HepG2 (cell line): Measurements from ENCODE around the gene JAKMIP2. TPM values are rescaled to one million over a fixed set of nuclear protein-coding genes. Genes with fewer than 3 reads are reported as not detected.

Source experiments
- ATAC-seq: fragments of 200-7000 bp; cut with Tn5 transposase; 3 replicates; pipeline ENCODE4 v1.9.1; 2020; ENCODE audit warnings: mild to moderate bottlenecking, moderate library complexity
- BruUV-seq: library from RNA; stranded (reverse); fragments of 400-500 nt; replicated peaks from 2 replicates; lab custom pipeline; 2021; lab: Mats Ljungman, UMichigan
- CTCF ChIA-PET: fragments of 300-600 bp; formaldehyde crosslinking; extraction: SDS; loops from one replicate; lab custom pipeline; 2021; ENCODE audit warnings: low total read pairs, inconsistent platforms, low intra/inter-chr PET ratio; lab: Yijun Ruan, JAX
- POLR2A ChIA-PET: fragments of 350-600 bp; sonication (Branson Sonifier 250); formaldehyde crosslinking; loops from one replicate; lab custom pipeline; 2020; ENCODE audit warnings: antibody characterized with exemption, inconsistent platforms; lab: Yijun Ruan, JAX
- DNase-seq: peaks from one replicate; pipeline ENCODE4 v3.0.0-alpha.2; 2015; ENCODE audit warnings: low spot score
- FAIRE-seq: peaks from 3 replicates; lab custom pipeline; 2011; peaks lifted over from hg19 to GRCh38; lab: Jason Lieb, UNC
- H2AFZ ChIP-seq: one replicate; pipeline ENCODE4 v1.6.1; 2011; ENCODE audit warnings: low read length, inconsistent platforms
- H3K27ac ChIP-seq: fragments of 300-600 bp; 3 replicates; pipeline ENCODE4 v1.8.0; 2011; ENCODE audit warnings: mixed run types, mild to moderate bottlenecking, mixed read lengths, low read length, inconsistent platforms; ENCODE audit not compliant: insufficient read depth; ENCODE audit errors: extremely low read length
- H3K27me3 ChIP-seq, 2 experiments: fragments of 200-600 bp in 1 of 2; 2 replicates in 1 of 2; 3 replicates in 1 of 2; pipeline versions ENCODE4 v1.6.0 to v1.8.0; 2011; ENCODE audit warnings: low read length in 2 of 2, mild to moderate bottlenecking in 2 of 2, moderate library complexity in 2 of 2, inconsistent platforms in 1 of 2; ENCODE audit not compliant: insufficient read depth in 2 of 2, control insufficient read depth in 1 of 2
- H3K36me3 ChIP-seq, 2 experiments: fragments of 200-600 bp in 1 of 2; replicated peaks in 1 of 2; 2 replicates in 1 of 2; 3 replicates in 1 of 2; pipeline versions ENCODE4 v1.5.1 to v1.8.0; 2011; ENCODE audit warnings: low read length in 2 of 2, inconsistent platforms in 1 of 2; ENCODE audit not compliant: insufficient read depth in 2 of 2, control insufficient read depth in 1 of 2
- H3K4me1 ChIP-seq: 2 replicates; pipeline ENCODE4 v1.5.1; 2012; ENCODE audit warnings: low read length, inconsistent platforms; ENCODE audit not compliant: insufficient read depth
- H3K4me2 ChIP-seq: 2 replicates; pipeline ENCODE4 v1.6.0; 2011; ENCODE audit warnings: low read depth, low read length, inconsistent platforms
- H3K4me3 ChIP-seq, 3 experiments: fragments of 200-600 bp in 1 of 3; sonication (generic), shearing (Covaris generic) in 1 of 3; replicated peaks in 1 of 3; 2 replicates each; pipeline ENCODE4 v1.5.1; 2011 to 2016; ENCODE audit warnings: low read length in 3 of 3, inconsistent platforms in 2 of 3, low read depth in 2 of 3, mild to moderate bottlenecking in 2 of 3, control low read depth in 1 of 3, mixed read lengths in 1 of 3; ENCODE audit not compliant: insufficient read depth in 1 of 3
- H3K79me2 ChIP-seq: one replicate; pipeline ENCODE4 v1.6.1; 2011; ENCODE audit warnings: low read length, inconsistent platforms; ENCODE audit not compliant: insufficient read depth
- H3K9ac ChIP-seq: 2 replicates; pipeline ENCODE4 v1.6.0; 2011; ENCODE audit warnings: mild to moderate bottlenecking, low read depth, low read length, inconsistent platforms; ENCODE audit not compliant: insufficient read depth
- H3K9me3 ChIP-seq: 2 replicates; pipeline ENCODE4 v1.5.1; 2012; ENCODE audit warnings: mild to moderate bottlenecking, low read length
- H4K20me1 ChIP-seq: 2 replicates; pipeline ENCODE4 v1.6.0; 2011; ENCODE audit warnings: inconsistent platforms, mild to moderate bottlenecking, low read length, moderate library complexity; ENCODE audit not compliant: insufficient read depth
- CHD4 ChIP-seq: fragments of 200-600 bp; sonication (generic); IDR thresholded peaks from 2 replicates; pipeline ENCODE4 v1.7.0; 2017; ENCODE audit warnings: mild to moderate bottlenecking, low read length, borderline replicate concordance
- ELF1 ChIP-seq: sonication (generic); formaldehyde crosslinking; IDR thresholded peaks from 2 replicates; pipeline ENCODE4 v1.4.0; 2020; ENCODE audit warnings: missing genetic modification reagents
- NFATC3 ChIP-seq: sonication (generic); formaldehyde crosslinking; IDR thresholded peaks from 2 replicates; pipeline ENCODE4 v1.5.1; 2020; ENCODE audit warnings: mild to moderate bottlenecking, missing genetic modification reagents
- PHF21A ChIP-seq: sonication (generic); formaldehyde crosslinking; IDR thresholded peaks from 2 replicates; pipeline ENCODE4 v1.5.0; 2020; ENCODE audit warnings: mild to moderate bottlenecking, missing genetic modification reagents
- PRPF4 ChIP-seq: fragments of 200-400 bp; formaldehyde crosslinking; IDR thresholded peaks from 2 replicates; pipeline ENCODE4 v1.6.1; 2016; ENCODE audit warnings: low read length, low read depth; ENCODE audit not compliant: poor library complexity, severe bottlenecking
- RXRB ChIP-seq: IDR thresholded peaks from 2 replicates; pipeline ENCODE4 v1.6.1; 2016; ENCODE audit warnings: borderline replicate concordance, missing genetic modification reagents, missing compliant biosample characterization
- SP1 ChIP-seq, 2 experiments: fragments of 450-650 bp in 1 of 2; sonication (generic) in 1 of 2; formaldehyde crosslinking in 1 of 2; IDR thresholded peaks; 2 replicates each; pipeline versions ENCODE4 v1.4.0 to v1.6.1; 2016 to 2020; ENCODE audit warnings: missing genetic modification reagents in 1 of 2
- THAP11 ChIP-seq: IDR thresholded peaks from 2 replicates; pipeline ENCODE4 v1.6.1; 2016; ENCODE audit warnings: missing biosample characterization, missing genetic modification reagents
- XRCC5 ChIP-seq: fragments of 200-400 bp; formaldehyde crosslinking; optimal IDR thresholded peaks from 2 replicates; pipeline ENCODE3; 2017; ENCODE audit warnings: mild to moderate bottlenecking, low read length
- ZNF180 ChIP-seq: sonication (generic); formaldehyde crosslinking; IDR thresholded peaks from 2 replicates; pipeline ENCODE4 v1.4.0; 2020; ENCODE audit warnings: low read depth, missing genetic modification reagents, borderline replicate concordance
- ZNF280D ChIP-seq: sonication (generic); formaldehyde crosslinking; IDR thresholded peaks from 2 replicates; pipeline ENCODE4 v1.5.1; 2020; ENCODE audit warnings: mild to moderate bottlenecking, missing genetic modification reagents
- ZNF747 ChIP-seq: sonication (generic); formaldehyde crosslinking; IDR thresholded peaks from 2 replicates; pipeline ENCODE4 v1.8.1; 2023; ENCODE audit warnings: missing genetic modification reagents, mild to moderate bottlenecking, borderline replicate concordance
- ZSCAN30 ChIP-seq: sonication (generic); formaldehyde crosslinking; IDR thresholded peaks from 2 replicates; pipeline ENCODE4 v1.5.0; 2020; ENCODE audit warnings: mild to moderate bottlenecking, missing genetic modification reagents
- WGBS: methylation state at CpG from one replicate; pipeline ENCODE4 v1.1.6; 2017; ENCODE audit warnings: low lambda C conversion rate; 5-methylcytosine and 5-hydroxymethylcytosine counted together
- in situ Hi-C: cut with HindIII; loops from 2 replicates; pipeline ENCODE4 v1.10.0; 2017; ENCODE audit warnings: low pct_unique_long_range_greater_than_20kb; ENCODE audit not compliant: extremely low pct_ligation_motif_present
- intact Hi-C: fragments of 100-400 bp; cut with micrococcal nuclease; formaldehyde crosslinking; loops from one replicate; pipeline ENCODE4 v1.10.0; 2022; ENCODE audit not compliant: unreplicated experiment
- polyA plus RNA-seq, 8 experiments: library from polyadenylated mRNA; depleted of rRNA in 3 of 8; stranded (reverse) in 7 of 8; unstranded in 1 of 8; fragments of >200 nt; fragmentation: Illumina TruSeq in 4 of 8; extraction: Trizol in 4 of 8; gene quantifications; 2 replicates each; pipeline versions ENCODE4 v1.2.1 to v1.2.3, GENCODE V29; 2011 to 2016; ENCODE audit warnings: low read depth in 4 of 8, missing spikeins in 1 of 8, mixed read lengths in 1 of 8; ENCODE audit not compliant: insufficient read depth in 1 of 8
- total RNA-seq, 5 experiments: library from RNA; depleted of rRNA; stranded (reverse); fragments of >200 nt; fragmentation: Illumina TruSeq; extraction: Trizol; gene quantifications; 2 replicates each; pipeline ENCODE4 v1.2.3, GENCODE V29; 2016; ENCODE audit warnings: low read depth in 1 of 5
- TF ChIP-seq, protein P1 (sequence below): sonication (generic); formaldehyde crosslinking; IDR thresholded peaks from 2 replicates; pipeline ENCODE4 v1.4.0; 2020; ENCODE audit warnings: missing genetic modification reagents, mild to moderate bottlenecking, borderline replicate concordance
- TF ChIP-seq, protein P2 (sequence below): sonication (generic); formaldehyde crosslinking; IDR thresholded peaks from 2 replicates; pipeline ENCODE4 v1.4.0; 2020; ENCODE audit warnings: missing genetic modification reagents, borderline replicate concordance

The JAKMIP2 gene
- total and polyA plus RNA-seq, 2 of the 13 experiments (the other 11 are each of a cell fraction or from before 2014, with no cell fraction given): 0.04 to 2.1 TPM

GRCh38 chr5:147610798-147611197 lies 171.7 kb downstream of the JAKMIP2 start (continued):
- no peak for TF ChIP-seq PHF21A
- no peak for TF ChIP-seq ZNF280D
- TF ChIP-seq ZSCAN30 (CRISPR knock-in tag): no peak
- TF ChIP-seq RXRB (CRISPR knock-in tag): no peak
- TF ChIP-seq NFATC3: no peak

- 0% methylated on average over 1 of the region's 1 CpG for WGBS
- Histone ChIP-seq H3K9me3 (no peaks in the 10 kb centered on the region), H3K9ac (no peak overlapping the region), H3K4me2 (no peak overlapping the region), H3K36me3 (no peaks in the 10 kb centered on the region), H3K4me3 (no peak overlapping the region), H3K27me3 (no peaks in the 10 kb centered on the region), H4K20me1 (no peaks in the 10 kb centered on the region), H3K79me2 (no peaks in the 10 kb centered on the region), H3K4me1 (no peaks in the 10 kb centered on the region), H3K27ac (no peak overlapping the region), H2AFZ (no peak overlapping the region)
- intact Hi-C loops (no loop called here), in situ Hi-C loops (no loop called here)
- no peak for ATAC-seq
- CTCF ChIA-PET: no interaction called here
- POLR2A ChIA-PET: no interaction called here
- BruUV-seq: no TSS peak
- DNase-seq: no peak
- no peak for FAIRE-seq
- TF ChIP-seq THAP11 (CRISPR knock-in tag) (no peak), SP1 (IDR thresholded peaks at IDR 0.05) (no peak), SP1 (CRISPR knock-in tag; IDR thresholded peaks at IDR 0.05) (no peak), PRPF4 (no peak), ZNF180 (CRISPR knock-in tag) (no peak), XRCC5 (no peak), CHD4 (no peak), ELF1 (CRISPR knock-in tag) (no peak), ZNF747 (CRISPR knock-in tag) (no peak)
- TF ChIP-seq, protein P1, sequence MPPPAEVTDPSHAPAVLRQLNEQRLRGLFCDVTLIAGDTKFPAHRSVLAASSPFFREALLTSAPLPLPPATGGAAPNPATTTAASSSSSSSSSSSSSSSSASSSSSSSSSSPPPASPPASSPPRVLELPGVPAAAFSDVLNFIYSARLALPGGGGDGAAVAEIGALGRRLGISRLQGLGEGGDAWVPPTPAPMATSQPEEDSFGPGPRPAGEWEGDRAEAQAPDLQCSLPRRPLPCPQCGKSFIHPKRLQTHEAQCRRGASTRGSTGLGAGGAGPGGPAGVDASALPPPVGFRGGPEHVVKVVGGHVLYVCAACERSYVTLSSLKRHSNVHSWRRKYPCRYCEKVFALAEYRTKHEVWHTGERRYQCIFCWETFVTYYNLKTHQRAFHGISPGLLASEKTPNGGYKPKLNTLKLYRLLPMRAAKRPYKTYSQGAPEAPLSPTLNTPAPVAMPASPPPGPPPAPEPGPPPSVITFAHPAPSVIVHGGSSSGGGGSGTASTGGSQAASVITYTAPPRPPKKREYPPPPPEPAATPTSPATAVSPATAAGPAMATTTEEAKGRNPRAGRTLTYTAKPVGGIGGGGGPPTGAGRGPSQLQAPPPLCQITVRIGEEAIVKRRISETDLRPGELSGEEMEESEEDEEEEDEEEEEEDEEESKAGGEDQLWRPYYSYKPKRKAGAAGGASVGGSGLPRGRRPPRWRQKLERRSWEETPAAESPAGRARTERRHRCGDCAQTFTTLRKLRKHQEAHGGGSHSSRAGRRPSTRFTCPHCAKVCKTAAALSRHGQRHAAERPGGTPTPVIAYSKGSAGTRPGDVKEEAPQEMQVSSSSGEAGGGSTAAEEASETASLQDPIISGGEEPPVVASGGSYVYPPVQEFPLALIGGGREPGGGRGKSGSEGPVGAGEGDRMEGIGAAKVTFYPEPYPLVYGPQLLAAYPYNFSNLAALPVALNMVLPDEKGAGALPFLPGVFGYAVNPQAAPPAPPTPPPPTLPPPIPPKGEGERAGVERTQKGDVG (CRISPR knock-in tag): no peak
- TF ChIP-seq, protein P2, sequence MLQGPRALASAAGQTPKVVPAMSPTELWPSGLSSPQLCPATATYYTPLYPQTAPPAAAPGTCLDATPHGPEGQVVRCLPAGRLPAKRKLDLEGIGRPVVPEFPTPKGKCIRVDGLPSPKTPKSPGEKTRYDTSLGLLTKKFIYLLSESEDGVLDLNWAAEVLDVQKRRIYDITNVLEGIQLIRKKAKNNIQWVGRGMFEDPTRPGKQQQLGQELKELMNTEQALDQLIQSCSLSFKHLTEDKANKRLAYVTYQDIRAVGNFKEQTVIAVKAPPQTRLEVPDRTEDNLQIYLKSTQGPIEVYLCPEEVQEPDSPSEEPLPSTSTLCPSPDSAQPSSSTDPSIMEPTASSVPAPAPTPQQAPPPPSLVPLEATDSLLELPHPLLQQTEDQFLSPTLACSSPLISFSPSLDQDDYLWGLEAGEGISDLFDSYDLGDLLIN (CRISPR knock-in tag): no peak
Observed at GRCh38 chr5:147601652-147602051, 180.9 kb downstream of the JAKMIP2 start.
